ENCODE data around the gene MACROD1. TPM values are rescaled to one million over a fixed set of nuclear protein-coding genes. Genes with fewer than 3 reads are reported as not detected.

Gene MACROD1
- total RNA-seq, 1 donor from 2014 or later = 20.6 TPM

- no peak for ATAC-seq
- intact Hi-C loops (cut with DNase I) = no loop called here
These were observed 27.5 kb downstream of the MACROD1 start for GRCh38 chr11:64138398-64138797.

GRCh38 chr11:64136765-64137441, 29.0 kb downstream of the MACROD1 start:
- ATAC-seq (no peak), DNase-seq (ENCODE audit: low spot score) (no peak)
- intact Hi-C loops (cut with DNase I) = no loop called here

More at GRCh38 chr11:64138398-64138797, 27.5 kb downstream of the MACROD1 start:
- no peak for DNase-seq (ENCODE audit: low spot score)

GRCh38 chr11:64135711-64136110, 30.2 kb downstream of the MACROD1 start:
- no peak for ATAC-seq
- intact Hi-C loops (cut with DNase I) = no loop called here
- no peak for DNase-seq (ENCODE audit: low spot score)

GRCh38 chr11:64134963-64135362, 30.9 kb downstream of the MACROD1 start:
- no peak for ATAC-seq
- intact Hi-C loops (cut with DNase I) = no loop called here
- DNase-seq (ENCODE audit: low spot score) = no peak

DNA sequence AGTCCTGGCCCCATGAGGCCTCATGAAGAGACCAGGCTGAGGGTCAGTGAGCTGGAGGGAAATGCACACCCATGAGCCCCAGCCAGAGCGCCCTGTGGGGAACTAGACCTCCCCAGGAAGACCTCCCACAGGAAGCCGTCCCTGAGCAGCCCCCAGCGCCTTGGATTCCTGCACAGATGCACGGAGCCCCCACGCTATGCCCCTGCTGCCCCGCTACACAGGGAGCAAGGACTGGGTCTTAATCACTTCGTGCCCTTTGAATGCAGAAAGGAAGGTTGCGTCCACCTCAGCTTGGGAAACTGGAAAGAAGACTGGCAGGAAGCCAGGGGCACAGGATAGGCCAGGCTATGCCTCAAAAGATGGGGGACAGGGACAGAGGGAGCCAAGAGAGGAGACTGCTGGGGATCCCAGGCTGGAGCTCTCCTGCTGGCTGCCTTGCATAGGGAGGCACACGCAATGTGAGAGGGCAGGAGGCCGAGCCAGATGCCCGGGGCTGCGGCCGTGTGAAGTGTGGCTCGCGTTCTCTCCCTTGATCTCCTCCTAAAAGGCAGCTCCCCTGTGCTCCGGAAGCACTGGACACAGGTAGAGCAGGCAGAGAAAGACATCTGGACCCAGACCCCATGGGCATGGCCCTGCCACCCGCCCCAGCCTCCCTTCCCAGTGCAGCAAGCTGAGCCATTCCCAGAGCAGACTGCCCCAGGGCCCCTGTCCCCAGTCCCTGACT, 32.8 kb downstream of the MACROD1 start:
- DNase-seq (ENCODE audit: low spot score) (no peak), ATAC-seq (no peak)
- intact Hi-C loops (cut with DNase I) = no loop called here

DNA sequence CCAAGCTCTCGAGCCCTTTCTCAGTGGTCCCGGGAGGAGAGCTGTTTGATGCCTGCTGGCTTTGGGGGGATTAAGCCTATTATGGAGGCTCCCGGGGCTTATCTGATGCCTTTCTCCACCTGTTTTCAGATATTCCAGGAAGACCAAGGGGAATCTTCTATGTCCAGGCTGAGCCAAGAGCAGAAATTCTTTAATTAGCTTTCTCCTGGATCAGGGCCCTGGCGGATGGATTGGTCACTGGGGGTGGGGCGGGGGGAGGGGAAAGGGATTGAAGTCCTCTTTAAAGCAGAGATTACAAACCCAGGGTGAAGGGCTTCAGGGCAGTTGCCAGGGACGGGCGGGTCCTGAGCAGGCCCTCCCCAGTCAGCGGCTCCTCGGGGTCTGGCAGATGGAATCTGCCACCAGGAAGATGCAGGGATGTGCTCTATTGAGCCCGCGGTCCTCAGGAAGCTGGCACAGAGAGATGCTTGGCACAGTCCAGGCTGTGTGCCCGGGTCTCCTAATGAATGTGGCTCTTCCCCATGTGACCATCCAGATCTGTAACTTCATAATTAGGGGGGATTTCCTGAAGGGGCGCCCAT, 33.6 kb downstream of the MACROD1 start:
- ATAC-seq (no peak), DNase-seq (ENCODE audit: low spot score) (no peak)
- intact Hi-C loops (cut with DNase I) = no loop called here

DNA sequence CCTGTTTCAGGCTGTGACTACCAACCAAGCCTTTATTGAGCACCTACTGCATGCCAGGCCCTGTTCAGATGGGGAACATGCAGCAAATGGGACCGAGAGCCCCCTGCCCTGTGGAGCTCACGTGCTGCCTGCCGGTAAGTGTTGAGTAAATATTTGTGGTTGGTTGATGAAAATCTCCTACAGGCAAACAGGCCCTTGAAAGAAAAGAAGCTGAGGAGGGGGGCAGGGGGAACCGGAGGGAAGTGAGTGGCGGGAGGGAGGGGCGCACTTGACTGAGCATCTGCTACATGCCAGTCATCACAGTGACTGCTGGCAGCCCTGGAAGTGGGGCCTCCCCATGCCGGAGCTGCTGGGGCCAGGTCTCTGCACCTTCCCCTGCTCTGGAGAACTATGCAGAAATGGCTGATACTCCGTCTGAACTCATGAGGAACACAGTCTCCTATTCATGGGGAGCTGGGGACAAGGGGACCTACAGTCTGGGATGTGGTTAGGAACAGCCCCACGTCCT, 34.2 kb downstream of the MACROD1 start:
- ATAC-seq (no peak), DNase-seq (ENCODE audit: low spot score) (no peak)
- intact Hi-C loops (cut with DNase I) = no loop called here

- DNase-seq (ENCODE audit: low spot score) (no peak), ATAC-seq (no peak)
- intact Hi-C loops (cut with DNase I) = no loop called here
These were observed 35.3 kb downstream of the MACROD1 start for GRCh38 chr11:64130618-64131017.

- no peak for ATAC-seq
- intact Hi-C loops (cut with DNase I) = no loop called here
- no peak for DNase-seq (ENCODE audit: low spot score)
These were observed 36.5 kb downstream of the MACROD1 start for GRCh38 chr11:64129403-64129802.

DNA sequence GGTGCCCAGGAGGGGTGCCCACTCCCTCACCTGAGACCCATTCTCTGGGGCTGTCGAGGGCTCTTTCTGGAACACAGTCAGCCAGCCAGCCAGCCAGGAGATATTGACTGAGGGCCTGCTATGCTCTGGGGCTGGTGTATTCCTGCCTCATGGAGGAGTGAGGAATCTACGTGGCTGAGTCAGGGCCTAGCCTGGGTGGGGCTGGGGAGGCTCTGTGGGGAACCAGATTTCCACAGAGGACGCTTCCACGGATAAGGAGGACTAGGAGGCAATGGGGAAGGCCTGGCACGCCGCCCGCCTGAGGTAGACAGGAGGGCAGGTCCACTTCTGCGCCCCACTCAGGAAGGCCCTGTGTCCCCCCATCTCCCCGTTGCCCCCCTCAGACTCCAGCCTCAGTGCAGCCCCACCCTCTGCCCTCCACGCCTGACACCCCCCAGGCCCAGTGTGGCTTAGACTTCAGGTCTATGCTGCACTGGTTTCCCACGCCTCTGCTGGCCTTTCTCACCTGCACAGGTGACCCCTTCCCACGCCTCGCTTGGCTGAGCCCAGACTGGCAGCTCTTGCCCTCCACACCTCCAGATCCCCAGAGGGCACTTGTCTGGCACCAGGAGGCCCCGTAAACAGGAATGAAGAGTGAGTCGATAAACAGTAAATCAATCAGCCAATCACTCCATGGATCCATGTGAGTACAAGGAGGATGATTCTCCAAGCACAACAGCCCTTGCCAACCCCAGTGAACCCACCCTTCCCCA, 37.5 kb downstream of the MACROD1 start:
- intact Hi-C loops (cut with DNase I) = no loop called here
- DNase-seq (ENCODE audit: low spot score) (no peak), ATAC-seq (no peak)

GRCh38 chr11:64127267-64128072, 38.4 kb downstream of the MACROD1 start:
- DNase-seq (ENCODE audit: low spot score) (no peak), ATAC-seq (no peak)
- intact Hi-C loops (cut with DNase I) = no loop called here

GRCh38 chr11:64126796-64127195, 39.1 kb downstream of the MACROD1 start:
- ATAC-seq (no peak), DNase-seq (ENCODE audit: low spot score) (no peak)
- intact Hi-C loops (cut with DNase I) = no loop called here

DNA sequence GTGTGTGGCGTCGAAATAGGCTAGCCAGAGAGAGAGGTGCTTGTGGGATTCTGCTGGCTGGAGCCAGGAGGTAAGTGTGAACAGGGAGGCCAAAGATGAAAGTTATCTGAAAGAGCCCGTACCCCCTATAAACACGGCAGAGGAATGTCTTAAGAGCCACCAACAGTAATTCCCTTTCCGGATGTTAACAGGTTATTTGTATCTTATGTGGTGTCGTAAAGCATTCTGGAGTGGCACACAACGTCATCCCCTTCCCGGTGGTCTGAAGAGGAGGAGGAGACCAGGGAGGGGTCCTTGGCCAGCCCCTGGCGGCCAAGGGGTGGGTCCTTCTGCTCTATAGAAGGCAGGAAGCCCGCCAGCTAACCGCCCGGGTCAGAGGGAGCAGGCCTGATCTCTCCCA, 39.5 kb downstream of the MACROD1 start:
- no peak for ATAC-seq
- intact Hi-C loops (cut with DNase I) = no loop called here
- no peak for DNase-seq (ENCODE audit: low spot score)

DNA sequence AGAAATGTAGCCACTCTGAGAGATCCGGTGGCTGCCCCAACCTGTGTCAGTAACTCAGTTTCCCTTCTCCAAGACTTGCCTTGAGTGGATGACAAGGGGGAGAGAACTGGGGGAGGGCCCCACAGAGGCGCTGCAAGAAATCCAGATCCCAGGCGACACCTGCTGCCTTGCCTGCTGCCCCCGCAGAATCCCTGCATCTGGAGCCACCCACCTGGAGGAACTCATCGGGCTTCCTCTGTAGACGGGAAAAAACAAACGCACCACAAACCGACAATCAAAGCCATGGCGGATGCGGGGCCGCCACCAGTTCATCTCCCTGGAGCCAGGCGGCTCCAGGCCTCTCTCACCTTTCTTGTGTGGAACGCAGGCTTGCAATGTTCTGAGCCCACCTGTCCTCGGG, 40.2 kb downstream of the MACROD1 start:
- DNase-seq (ENCODE audit: low spot score) (no peak), ATAC-seq (no peak)
- intact Hi-C loops (cut with DNase I) = no loop called here

DNA sequence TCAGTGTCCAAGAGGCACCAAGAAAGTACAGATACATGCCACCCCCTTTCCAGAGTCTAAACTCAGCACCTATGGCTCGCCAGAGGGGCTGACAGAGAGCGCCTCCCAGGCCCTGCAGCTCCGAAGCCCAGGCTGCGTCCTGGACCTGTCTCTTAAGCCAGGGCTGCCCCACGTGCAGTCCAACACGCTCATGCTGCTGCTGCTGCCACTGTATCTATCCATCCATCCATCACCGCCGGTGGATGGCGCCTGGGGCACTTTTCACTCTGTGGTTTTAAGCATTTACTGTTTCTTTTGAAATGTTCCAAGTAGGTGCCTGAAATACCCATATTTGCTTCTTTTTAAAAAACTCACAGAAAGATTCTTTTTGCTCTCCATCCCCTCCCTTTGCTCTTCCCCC, 41.8 kb downstream of the MACROD1 start:
- ATAC-seq (no peak), DNase-seq (ENCODE audit: low spot score) (no peak)
- intact Hi-C loops (cut with DNase I) = no loop called here

GRCh38 chr11:64123679-64124078, 42.2 kb downstream of the MACROD1 start:
- DNase-seq (ENCODE audit: low spot score) (no peak), ATAC-seq (no peak)
- intact Hi-C loops (cut with DNase I) = no loop called here

GRCh38 chr11:64122411-64123410, 43.2 kb downstream of the MACROD1 start:
- ATAC-seq = peak; percentile 33
- no peak for DNase-seq (ENCODE audit: low spot score)
- intact Hi-C loops (cut with DNase I) = no loop called here
